C4-2B (cell line): ENCODE data around the gene AFAP1L1.

ENCODE experiments used
- ZFX ChIP-seq: fragments of 450-650 bp; IDR thresholded peaks from 2 replicates; pipeline ENCODE4 v1.6.1; 2017
- TF ChIP-seq, protein P1 (sequence below): fragments of 450-650 bp; conservative IDR thresholded peaks from 2 replicates; pipeline ENCODE4 v1.5.1; 2017; ENCODE audit warnings: mild to moderate bottlenecking

DNA sequence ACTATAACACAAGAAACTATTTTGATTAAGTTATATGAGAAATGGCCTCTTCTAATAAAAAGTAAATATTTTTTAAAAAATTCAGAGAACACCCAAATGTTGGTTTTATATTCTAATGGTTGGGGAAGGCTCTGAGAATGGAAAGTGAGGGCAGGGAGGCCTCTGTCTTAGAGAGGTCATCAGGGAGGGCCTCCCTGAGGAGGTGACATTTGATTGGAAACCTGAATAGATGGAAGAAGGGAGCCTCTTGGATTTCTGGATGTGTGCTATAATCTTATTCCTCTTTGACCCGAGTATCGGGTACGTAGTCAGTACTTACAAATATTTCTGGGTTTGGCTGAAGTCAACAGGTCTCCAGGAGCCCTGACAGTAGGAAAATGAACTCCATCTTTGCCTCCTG lies 47.5 kb downstream of the AFAP1L1 start:
- TF ChIP-seq, protein P1, sequence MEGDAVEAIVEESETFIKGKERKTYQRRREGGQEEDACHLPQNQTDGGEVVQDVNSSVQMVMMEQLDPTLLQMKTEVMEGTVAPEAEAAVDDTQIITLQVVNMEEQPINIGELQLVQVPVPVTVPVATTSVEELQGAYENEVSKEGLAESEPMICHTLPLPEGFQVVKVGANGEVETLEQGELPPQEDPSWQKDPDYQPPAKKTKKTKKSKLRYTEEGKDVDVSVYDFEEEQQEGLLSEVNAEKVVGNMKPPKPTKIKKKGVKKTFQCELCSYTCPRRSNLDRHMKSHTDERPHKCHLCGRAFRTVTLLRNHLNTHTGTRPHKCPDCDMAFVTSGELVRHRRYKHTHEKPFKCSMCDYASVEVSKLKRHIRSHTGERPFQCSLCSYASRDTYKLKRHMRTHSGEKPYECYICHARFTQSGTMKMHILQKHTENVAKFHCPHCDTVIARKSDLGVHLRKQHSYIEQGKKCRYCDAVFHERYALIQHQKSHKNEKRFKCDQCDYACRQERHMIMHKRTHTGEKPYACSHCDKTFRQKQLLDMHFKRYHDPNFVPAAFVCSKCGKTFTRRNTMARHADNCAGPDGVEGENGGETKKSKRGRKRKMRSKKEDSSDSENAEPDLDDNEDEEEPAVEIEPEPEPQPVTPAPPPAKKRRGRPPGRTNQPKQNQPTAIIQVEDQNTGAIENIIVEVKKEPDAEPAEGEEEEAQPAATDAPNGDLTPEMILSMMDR, result no peak
- TF ChIP-seq ZFX, result no peak
